Measurements from ENCODE around the gene MDFIC2. TPM values are rescaled to one million over a fixed set of nuclear protein-coding genes. Genes with fewer than 3 reads are reported as not detected.

MDFIC2 gene
- polyA plus RNA-seq, 1 of the 3 experiments (the other 2 are of a cell fraction), result not detected

DNA sequence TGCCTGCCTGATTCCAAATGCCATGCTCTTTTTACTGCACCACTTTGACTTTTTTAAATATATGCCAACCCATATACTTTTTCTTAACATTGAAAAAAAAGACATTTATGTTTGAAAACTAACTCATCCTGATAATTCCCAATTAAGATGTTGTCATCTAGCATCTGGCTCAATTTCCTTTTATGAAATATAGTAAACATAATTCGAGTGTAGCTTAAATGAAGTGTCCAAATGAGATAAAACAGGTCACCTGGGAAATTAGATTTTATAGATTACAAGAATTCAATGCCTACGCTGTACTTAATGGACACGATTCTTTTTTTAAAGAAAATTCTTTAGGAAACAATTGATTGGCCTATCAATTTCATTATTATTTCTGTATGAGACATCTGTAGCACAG lies 2.8 kb downstream of the MDFIC2 start:
- no peak overlapping the region for H3K27ac ChIP-seq (ENCODE audit: low read depth in 2 of 2, low read length in 1 of 2)
- no peaks in the 10 kb centered on the region for H3K36me3 ChIP-seq (replicated peaks in 1 of 2; ENCODE audit: control insufficient read depth in 1 of 2, insufficient read depth in 2 of 2, low read length in 1 of 2)
- H4K20me1 ChIP-seq (ENCODE audit: insufficient read depth), result no peaks in the 10 kb centered on the region
- CTCF ChIA-PET, result interaction anchor here (0.8 to 2.2 kb wide), 8 partner anchors 10 to 244 kb away, joined by 3 to 9 read pairs (median 4); no protein-coding TSS in a partner anchor
- H2AFZ ChIP-seq (ENCODE audit: low read depth), result no peak overlapping the region
- no peak overlapping the region for H3K4me2 ChIP-seq
- no peaks in the 10 kb centered on the region for H3K9me3 ChIP-seq
- WGBS (ENCODE audit: low lambda C conversion rate), result 28% methylated on average over 3 of the region's 3 CpGs
- DNase-seq, result no peak
- H3K4me1 ChIP-seq (ENCODE audit: control insufficient read depth in 1 of 2, insufficient read depth in 2 of 2, low read depth in 1 of 2, low read length in 1 of 2), result peaks cover 0 to 3% of the 10 kb centered on the region in 2 experiments; a peak in 2 of 4 replicates
- H3K27me3 ChIP-seq (ENCODE audit: insufficient read depth), result no peaks in the 10 kb centered on the region
- no peaks in the 10 kb centered on the region for H3F3A ChIP-seq (replicated peaks; ENCODE audit: insufficient read depth)
- no peaks in the 10 kb centered on the region for H3K79me2 ChIP-seq (ENCODE audit: insufficient read depth)
- TF ChIP-seq FOXJ3 (CRISPR knock-in tag; IDR thresholded peaks at IDR 0.05) (no peak), RCOR1 (IDR thresholded peaks at IDR 0.05; ENCODE audit: low read length) (peak; percentile 23; the same call in 1 of the 2 replicates), EP300 (IDR thresholded peaks at IDR 0.05; ENCODE audit: borderline replicate concordance in 1 of 2, low read depth in 1 of 2, low read length in 1 of 2) (peak in 1 of 2 experiments; percentile 23; a peak in 1 of 4 replicates), FOSL2 (IDR thresholded peaks at IDR 0.05; ENCODE audit: borderline replicate concordance, low read depth) (no peak), GATA2 (CRISPR knock-in tag; IDR thresholded peaks at IDR 0.05) (peak; percentile 69)
- TF ChIP-seq, protein P1, sequence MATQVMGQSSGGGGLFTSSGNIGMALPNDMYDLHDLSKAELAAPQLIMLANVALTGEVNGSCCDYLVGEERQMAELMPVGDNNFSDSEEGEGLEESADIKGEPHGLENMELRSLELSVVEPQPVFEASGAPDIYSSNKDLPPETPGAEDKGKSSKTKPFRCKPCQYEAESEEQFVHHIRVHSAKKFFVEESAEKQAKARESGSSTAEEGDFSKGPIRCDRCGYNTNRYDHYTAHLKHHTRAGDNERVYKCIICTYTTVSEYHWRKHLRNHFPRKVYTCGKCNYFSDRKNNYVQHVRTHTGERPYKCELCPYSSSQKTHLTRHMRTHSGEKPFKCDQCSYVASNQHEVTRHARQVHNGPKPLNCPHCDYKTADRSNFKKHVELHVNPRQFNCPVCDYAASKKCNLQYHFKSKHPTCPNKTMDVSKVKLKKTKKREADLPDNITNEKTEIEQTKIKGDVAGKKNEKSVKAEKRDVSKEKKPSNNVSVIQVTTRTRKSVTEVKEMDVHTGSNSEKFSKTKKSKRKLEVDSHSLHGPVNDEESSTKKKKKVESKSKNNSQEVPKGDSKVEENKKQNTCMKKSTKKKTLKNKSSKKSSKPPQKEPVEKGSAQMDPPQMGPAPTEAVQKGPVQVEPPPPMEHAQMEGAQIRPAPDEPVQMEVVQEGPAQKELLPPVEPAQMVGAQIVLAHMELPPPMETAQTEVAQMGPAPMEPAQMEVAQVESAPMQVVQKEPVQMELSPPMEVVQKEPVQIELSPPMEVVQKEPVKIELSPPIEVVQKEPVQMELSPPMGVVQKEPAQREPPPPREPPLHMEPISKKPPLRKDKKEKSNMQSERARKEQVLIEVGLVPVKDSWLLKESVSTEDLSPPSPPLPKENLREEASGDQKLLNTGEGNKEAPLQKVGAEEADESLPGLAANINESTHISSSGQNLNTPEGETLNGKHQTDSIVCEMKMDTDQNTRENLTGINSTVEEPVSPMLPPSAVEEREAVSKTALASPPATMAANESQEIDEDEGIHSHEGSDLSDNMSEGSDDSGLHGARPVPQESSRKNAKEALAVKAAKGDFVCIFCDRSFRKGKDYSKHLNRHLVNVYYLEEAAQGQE (IDR thresholded peaks at IDR 0.05; ENCODE audit: low read depth, low read length), result no peak
- TF ChIP-seq, protein P2, sequence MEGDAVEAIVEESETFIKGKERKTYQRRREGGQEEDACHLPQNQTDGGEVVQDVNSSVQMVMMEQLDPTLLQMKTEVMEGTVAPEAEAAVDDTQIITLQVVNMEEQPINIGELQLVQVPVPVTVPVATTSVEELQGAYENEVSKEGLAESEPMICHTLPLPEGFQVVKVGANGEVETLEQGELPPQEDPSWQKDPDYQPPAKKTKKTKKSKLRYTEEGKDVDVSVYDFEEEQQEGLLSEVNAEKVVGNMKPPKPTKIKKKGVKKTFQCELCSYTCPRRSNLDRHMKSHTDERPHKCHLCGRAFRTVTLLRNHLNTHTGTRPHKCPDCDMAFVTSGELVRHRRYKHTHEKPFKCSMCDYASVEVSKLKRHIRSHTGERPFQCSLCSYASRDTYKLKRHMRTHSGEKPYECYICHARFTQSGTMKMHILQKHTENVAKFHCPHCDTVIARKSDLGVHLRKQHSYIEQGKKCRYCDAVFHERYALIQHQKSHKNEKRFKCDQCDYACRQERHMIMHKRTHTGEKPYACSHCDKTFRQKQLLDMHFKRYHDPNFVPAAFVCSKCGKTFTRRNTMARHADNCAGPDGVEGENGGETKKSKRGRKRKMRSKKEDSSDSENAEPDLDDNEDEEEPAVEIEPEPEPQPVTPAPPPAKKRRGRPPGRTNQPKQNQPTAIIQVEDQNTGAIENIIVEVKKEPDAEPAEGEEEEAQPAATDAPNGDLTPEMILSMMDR (IDR thresholded peaks at IDR 0.05), result no peak
- no peak overlapping the region for H3K4me3 ChIP-seq (ENCODE audit: low read depth in 2 of 2, low read length in 1 of 2)
- POLR2A ChIA-PET, result no interaction called here
- H3K9me2 ChIP-seq, result no peaks in the 10 kb centered on the region
- no peak overlapping the region for H3K9ac ChIP-seq

- ChIA-PET POLR2A (no interaction called here), CTCF (interaction anchor here (0.8 to 2.2 kb wide), 7 partner anchors 10 to 614 kb away, joined by 3 to 9 read pairs (median 3); no protein-coding TSS in a partner anchor)
- H3K4me3 ChIP-seq (ENCODE audit: low read depth in 2 of 2, low read length in 1 of 2), result no peak overlapping the region
- H3K27me3 ChIP-seq (ENCODE audit: insufficient read depth), result no peaks in the 10 kb centered on the region
- WGBS (ENCODE audit: low lambda C conversion rate), result 31% methylated on average over 3 of the region's 3 CpGs
- DNase-seq, result peak; percentile 11
- H3K9me3 ChIP-seq, result no peaks in the 10 kb centered on the region
- H3F3A ChIP-seq (replicated peaks; ENCODE audit: insufficient read depth), result no peaks in the 10 kb centered on the region
- no peaks in the 10 kb centered on the region for H3K36me3 ChIP-seq (replicated peaks in 1 of 2; ENCODE audit: control insufficient read depth in 1 of 2, insufficient read depth in 2 of 2, low read length in 1 of 2)
- H3K79me2 ChIP-seq (ENCODE audit: insufficient read depth), result no peaks in the 10 kb centered on the region
- H3K9me2 ChIP-seq, result no peaks in the 10 kb centered on the region
- TF ChIP-seq EZH2phosphoT487 (IDR thresholded peaks at IDR 0.05; ENCODE audit: borderline replicate concordance, low read depth), result no peak
- TF ChIP-seq, protein P2 (IDR thresholded peaks at IDR 0.05), result peak; percentile 33
- no peak for TF ChIP-seq USF2 (IDR thresholded peaks at IDR 0.05; ENCODE audit: borderline replicate concordance, low read depth, low read length)
- TF ChIP-seq POLR2AphosphoS5 (IDR thresholded peaks at IDR 0.05; ENCODE audit: low read depth, low read length), result no peak
- TF ChIP-seq SMC3 (IDR thresholded peaks at IDR 0.05; ENCODE audit: low read depth, low read length), result peak; percentile 5; the same call in 1 of the 2 replicates
- no peak for TF ChIP-seq NFIC (IDR thresholded peaks at IDR 0.05; ENCODE audit: borderline replicate concordance)
- TF ChIP-seq, protein P3, sequence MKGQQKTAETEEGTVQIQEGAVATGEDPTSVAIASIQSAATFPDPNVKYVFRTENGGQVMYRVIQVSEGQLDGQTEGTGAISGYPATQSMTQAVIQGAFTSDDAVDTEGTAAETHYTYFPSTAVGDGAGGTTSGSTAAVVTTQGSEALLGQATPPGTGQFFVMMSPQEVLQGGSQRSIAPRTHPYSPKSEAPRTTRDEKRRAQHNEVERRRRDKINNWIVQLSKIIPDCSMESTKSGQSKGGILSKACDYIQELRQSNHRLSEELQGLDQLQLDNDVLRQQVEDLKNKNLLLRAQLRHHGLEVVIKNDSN (IDR thresholded peaks at IDR 0.05; ENCODE audit: borderline replicate concordance, low read depth), result no peak
- TF ChIP-seq RAD21 (IDR thresholded peaks at IDR 0.05; ENCODE audit: low read length), result peak; percentile 58
- H3K4me1 ChIP-seq (ENCODE audit: control insufficient read depth in 1 of 2, insufficient read depth in 2 of 2, low read depth in 1 of 2, low read length in 1 of 2), result peaks cover 0 to 3% of the 10 kb centered on the region in 2 experiments; a peak in 2 of 4 replicates
- no peaks in the 10 kb centered on the region for H4K20me1 ChIP-seq (ENCODE audit: insufficient read depth)
- H3K9ac ChIP-seq, result no peak overlapping the region
- H2AFZ ChIP-seq (ENCODE audit: low read depth), result no peak overlapping the region
- no peak overlapping the region for H3K4me2 ChIP-seq
- no peak overlapping the region for H3K27ac ChIP-seq (ENCODE audit: low read depth in 2 of 2, low read length in 1 of 2)
These were observed 3.7 kb downstream of the MDFIC2 start for GRCh38 chr3:70308760-70309159.

Data from SK-N-SH (cell line).